ENCODE data around the gene GRIK1.

GRIK1 gene

DNA sequence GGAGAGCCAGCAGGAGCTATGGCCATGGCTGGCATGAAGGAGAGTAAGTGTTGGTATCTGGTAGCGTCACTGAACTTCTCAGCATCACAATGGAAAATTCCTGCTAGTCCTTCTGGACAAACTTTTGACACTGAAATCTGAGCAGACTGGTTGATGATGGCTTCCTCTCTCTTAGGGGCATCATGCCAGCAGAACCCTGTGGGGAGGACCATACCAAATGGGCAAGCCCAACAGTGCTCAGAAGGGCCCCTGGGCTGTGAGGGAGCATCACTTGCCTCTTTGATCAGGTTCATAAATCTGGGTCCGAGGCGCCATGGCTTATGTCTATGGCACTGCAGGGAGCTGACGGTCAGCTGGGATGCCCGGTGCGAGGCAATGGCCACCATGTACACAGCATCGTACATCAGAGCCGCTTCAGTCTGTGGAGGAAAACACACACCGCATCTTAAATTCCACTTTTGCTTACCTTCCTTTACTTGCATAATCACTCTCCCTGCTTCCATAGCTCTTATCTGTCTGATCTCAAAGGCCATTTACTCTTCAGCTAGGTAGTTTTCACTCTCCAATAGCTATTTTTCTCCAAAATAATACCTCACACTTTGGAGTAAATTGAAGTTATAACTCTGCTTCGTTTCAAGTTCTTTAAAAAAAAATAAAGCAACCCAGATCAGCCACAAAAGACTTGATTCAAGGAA, 297.1 kb downstream of the GRIK1 start:
- DNase-seq (ENCODE audit: low read depth in 3 of 3) = no peak

GRCh38 chr21:29641635-29642550, 297.9 kb downstream of the GRIK1 start:
- DNase-seq (ENCODE audit: low read depth in 3 of 3) = no peak

- no peak for DNase-seq (ENCODE audit: low read depth in 3 of 3)
These were observed 298.7 kb downstream of the GRIK1 start for GRCh38 chr21:29641001-29641634.

DNA sequence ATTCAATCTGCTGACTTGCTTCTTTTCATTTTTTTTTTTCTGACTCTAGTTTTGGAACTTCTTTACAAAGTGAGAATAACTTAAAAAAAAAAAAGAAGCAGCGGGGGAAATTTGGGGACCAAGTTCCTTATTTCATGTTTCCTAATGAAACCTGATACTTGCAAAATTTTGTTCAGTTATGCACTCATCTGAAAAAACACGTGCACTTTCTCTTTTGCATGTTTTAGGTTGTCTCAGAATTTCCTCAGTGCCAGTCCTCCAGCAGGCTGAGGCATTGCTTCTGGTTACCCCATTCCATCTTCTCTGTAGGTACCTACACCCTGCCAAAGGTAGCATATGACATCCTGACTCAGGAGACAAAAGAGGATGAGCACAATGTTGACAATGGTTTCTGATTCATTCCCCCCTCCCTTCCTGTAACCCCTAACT, 299.7 kb downstream of the GRIK1 start:
- DNase-seq (ENCODE audit: low read depth in 3 of 3) = no peak

GRCh38 chr21:29639366-29640079, 300.3 kb downstream of the GRIK1 start:
- no peak for DNase-seq (ENCODE audit: low read depth in 3 of 3)

- DNase-seq (ENCODE audit: low read depth in 3 of 3) = no peak
These were observed 301.0 kb downstream of the GRIK1 start for GRCh38 chr21:29638761-29639327.

GRCh38 chr21:29638138-29638537, 301.7 kb downstream of the GRIK1 start:
- DNase-seq (ENCODE audit: low read depth in 3 of 3) = no peak

DNA sequence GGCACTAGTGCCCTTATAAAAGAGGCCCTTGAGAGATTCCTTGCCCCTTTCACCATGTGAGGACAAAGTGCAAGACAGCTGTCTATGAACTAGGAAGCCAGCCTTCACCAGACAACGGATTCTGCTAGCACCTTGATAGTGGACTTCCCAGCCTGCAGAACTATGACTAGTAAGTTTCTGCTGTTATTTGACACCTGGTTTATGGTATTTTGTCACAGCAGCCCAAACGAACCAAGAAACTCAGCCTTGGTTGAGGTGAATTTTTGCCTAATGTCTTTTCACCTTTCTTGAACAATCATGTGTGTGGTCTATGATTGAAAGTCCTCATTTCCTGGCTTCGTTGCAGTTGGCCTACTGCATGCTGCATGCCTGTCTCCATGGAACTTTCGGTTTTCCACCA, 302.2 kb downstream of the GRIK1 start:
- no peak for DNase-seq (ENCODE audit: low read depth in 3 of 3)

DNA sequence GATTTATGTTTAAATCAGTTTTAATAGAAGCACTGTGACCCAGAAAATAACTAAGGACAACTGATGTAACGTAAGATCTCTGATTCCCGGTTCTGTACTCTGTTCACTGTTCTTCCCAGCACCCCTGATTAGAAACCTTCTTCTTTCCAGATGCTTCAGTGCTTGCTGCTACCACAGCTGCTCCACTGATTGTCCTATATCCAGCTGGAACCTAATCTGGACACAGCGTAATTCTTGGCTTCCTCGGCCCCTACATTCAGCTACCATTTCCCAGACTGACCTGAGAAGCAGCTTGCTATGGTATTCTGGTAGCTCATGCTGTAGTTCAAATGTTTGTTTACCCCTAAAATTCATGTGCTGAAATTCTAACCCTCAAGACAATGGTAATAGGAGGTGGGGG, 302.7 kb downstream of the GRIK1 start:
- no peak for DNase-seq (ENCODE audit: low read depth in 3 of 3)

- DNase-seq (ENCODE audit: low read depth in 3 of 3) = no peak
These were observed 305.4 kb downstream of the GRIK1 start for GRCh38 chr21:29634418-29634817.

- no peak for DNase-seq (ENCODE audit: low read depth in 3 of 3)
These were observed 306.0 kb downstream of the GRIK1 start for GRCh38 chr21:29633756-29634155.

- DNase-seq (ENCODE audit: low read depth in 3 of 3) = no peak
These were observed 309.4 kb downstream of the GRIK1 start for GRCh38 chr21:29630441-29630840.

DNA sequence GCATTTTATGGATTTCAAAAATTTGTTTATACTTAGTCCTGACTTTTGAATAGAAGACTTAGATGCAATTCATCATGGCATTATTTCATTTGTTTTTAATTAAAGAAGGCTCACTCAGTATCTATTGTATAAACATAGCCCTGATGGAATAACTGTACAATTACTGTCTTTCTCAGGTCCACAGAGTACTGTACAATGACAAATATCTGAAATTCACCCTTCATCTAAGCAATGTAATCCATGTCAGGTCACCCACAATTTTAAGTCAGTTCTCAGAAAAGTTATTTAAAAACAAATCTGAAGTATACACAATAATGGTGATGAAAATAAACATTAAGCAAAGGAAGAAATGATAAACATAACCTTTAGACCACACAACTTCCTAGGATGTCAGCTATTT, 311.9 kb downstream of the GRIK1 start:
- DNase-seq (ENCODE audit: low read depth in 3 of 3) = no peak

DNA sequence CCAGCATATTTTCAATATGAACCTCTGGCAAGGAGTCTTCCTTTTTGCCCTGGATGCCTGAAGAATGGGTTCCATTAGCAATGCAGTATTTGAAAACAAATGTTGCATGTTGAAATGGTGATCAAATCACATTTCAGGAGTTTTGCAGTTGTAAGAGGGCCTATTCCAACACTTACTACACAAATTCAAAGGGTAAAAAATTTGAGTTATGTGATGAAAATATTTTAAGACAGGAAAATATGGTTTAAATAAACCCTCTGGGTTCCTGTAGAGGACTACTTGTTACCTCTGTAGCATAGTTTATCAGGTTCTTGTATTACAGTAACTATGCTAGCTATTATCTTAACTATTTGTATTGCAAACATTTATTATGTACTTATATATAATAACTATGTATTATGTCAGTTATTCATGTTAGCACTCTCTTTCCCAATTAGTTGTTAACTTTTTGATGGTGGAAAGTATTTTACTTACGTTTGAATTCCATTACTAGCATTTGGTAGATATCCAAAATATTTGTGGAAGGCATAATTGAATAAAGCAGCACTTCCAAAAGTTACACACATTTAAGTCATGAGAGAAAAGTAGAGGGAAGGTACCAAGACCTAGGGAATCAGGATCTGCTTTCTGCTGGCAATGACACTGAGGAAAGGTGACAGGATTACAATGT, 312.9 kb downstream of the GRIK1 start:
- no peak for DNase-seq (ENCODE audit: low read depth in 3 of 3)

- DNase-seq (ENCODE audit: low read depth in 3 of 3) = no peak
These were observed 313.8 kb downstream of the GRIK1 start for GRCh38 chr21:29625990-29626389.

- no peak for DNase-seq (ENCODE audit: low read depth in 3 of 3)
These were observed 315.0 kb downstream of the GRIK1 start for GRCh38 chr21:29624776-29625175.

DNA sequence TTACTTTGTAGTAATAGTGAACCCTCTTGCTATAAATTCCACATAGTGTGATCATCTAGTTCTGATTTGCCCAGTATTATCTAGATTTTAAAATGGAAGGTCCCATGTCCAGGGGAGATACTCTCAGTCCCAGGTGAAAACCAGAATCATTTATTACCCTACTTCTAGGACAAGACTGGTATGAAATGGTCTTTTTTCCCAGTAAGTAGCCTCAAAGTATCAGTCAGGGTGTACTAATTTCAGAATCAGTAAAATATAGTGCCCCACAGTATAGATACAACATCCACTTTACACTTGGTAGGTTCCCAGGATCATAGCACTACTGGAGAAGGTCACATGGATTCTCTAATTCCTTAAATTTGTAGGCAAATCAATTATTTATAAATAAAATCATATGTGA, 318.3 kb downstream of the GRIK1 start:
- DNase-seq (ENCODE audit: low read depth in 3 of 3) = no peak

DNA sequence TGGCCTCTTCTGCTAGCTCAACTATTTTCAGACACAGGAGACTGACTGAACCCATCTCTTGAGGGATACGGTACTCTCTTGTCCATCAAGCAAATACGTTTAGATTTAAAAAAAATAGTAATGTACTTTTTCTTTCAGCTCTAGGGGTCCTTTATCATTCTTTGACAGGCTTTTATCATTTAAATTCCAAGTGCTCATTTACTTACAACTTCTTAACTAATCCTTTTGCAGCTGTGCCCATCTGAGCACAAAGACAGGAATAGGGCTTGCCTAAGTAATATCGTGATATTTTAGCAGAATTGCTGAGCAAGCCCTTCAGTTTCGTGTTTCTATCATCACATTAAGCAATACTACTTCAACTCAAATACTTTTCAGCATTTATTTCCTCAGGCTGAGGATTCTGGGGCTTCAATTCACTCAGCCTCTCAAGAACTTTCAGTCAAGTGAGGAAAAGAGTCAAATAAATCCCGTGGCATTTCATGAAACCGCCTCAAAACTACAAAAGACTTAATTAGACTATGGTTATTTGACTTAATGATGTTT, 323.5 kb downstream of the GRIK1 start:
- no peak for DNase-seq (ENCODE audit: low read depth in 3 of 3)

DNA sequence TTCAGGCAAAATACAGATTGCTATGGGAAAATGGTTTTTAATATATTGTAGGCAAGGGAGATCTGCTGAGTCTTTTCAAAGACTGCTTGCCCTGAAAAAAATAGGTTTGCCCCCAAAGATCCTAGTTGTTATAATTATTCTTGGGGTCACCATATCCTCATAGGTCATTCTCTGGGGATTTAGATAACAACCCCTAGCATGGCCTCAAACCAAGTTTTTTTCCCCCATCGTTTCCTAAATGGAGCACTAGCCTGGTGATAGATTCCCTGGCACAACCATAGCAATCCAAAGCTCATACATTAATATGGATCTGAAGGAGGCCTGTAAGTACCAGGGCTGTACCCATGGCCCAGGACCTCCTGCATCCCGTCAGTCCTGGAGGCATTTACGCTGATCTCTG, 325.9 kb downstream of the GRIK1 start:
- DNase-seq (ENCODE audit: low read depth in 3 of 3) = no peak

GRCh38 chr21:29613021-29613420, 326.8 kb downstream of the GRIK1 start:
- DNase-seq (ENCODE audit: low read depth in 3 of 3) = no peak

Data from stimulated activated CD4-positive, alpha-beta T cell treated with anti-CD3 and anti-CD28 coated beads, TNF-alpha, amount 100 ng/mL, for 24 hours (primary cell).